GM15510 (cell line): ENCODE data around the gene CYTH2.

Experiments
- POLR2A ChIP-seq: IDR thresholded peaks from 3 replicates; pipeline ENCODE4 v1.6.1; 2011; ENCODE audit warnings: borderline replicate concordance; ENCODE audit not compliant: insufficient read length; ENCODE audit errors: extremely low read depth

The CYTH2 gene

GRCh38 chr19:48509467-48510194, 40.5 kb downstream of the CYTH2 start:
- TF ChIP-seq POLR2A = no peak

GRCh38 chr19:48510421-48511268, 41.5 kb downstream of the CYTH2 start:
- no peak for TF ChIP-seq POLR2A

GRCh38 chr19:48511321-48511731, 42.2 kb downstream of the CYTH2 start:
- TF ChIP-seq POLR2A = no peak

GRCh38 chr19:48511800-48512503, 42.8 kb downstream of the CYTH2 start, which contains the start of gene LMTK3:
LMTK3 (minus strand) TSS chr19:48511835; CDS start chr19:48511576, 259 bp downstream.
- no peak for TF ChIP-seq POLR2A

GRCh38 chr19:48512504-48513288, 43.5 kb downstream of the CYTH2 start:
- no peak for TF ChIP-seq POLR2A

- TF ChIP-seq POLR2A = peak; percentile 28
These were observed 44.3 kb downstream of the CYTH2 start for GRCh38 chr19:48513289-48514122.

- TF ChIP-seq POLR2A = no peak
These were observed 44.9 kb downstream of the CYTH2 start for GRCh38 chr19:48514123-48514458.

GRCh38 chr19:48516536-48516935, 47.4 kb downstream of the CYTH2 start:
- TF ChIP-seq POLR2A = no peak

- TF ChIP-seq POLR2A = no peak
These were observed 49.0 kb downstream of the CYTH2 start for GRCh38 chr19:48518207-48518606.

GRCh38 chr19:48520134-48520533, 51.0 kb downstream of the CYTH2 start:
- TF ChIP-seq POLR2A = no peak

- TF ChIP-seq POLR2A = no peak
These were observed 55.1 kb downstream of the CYTH2 start for GRCh38 chr19:48524221-48524620.

- no peak for TF ChIP-seq POLR2A
These were observed 55.6 kb downstream of the CYTH2 start for GRCh38 chr19:48524732-48525131.

GRCh38 chr19:48529156-48529555, 60.0 kb downstream of the CYTH2 start:
- no peak for TF ChIP-seq POLR2A
